Measurements from ENCODE around the gene FAM83C.
A peak's percentile ranks its signal among the peaks of the same experiment; 100 is the strongest.
"Not testable (repeated sequence)": the region's sequence is repeated elsewhere in the genome, so short reads cannot be mapped to it uniquely, and the experiment has no call there.

FAM83C gene

DNA sequence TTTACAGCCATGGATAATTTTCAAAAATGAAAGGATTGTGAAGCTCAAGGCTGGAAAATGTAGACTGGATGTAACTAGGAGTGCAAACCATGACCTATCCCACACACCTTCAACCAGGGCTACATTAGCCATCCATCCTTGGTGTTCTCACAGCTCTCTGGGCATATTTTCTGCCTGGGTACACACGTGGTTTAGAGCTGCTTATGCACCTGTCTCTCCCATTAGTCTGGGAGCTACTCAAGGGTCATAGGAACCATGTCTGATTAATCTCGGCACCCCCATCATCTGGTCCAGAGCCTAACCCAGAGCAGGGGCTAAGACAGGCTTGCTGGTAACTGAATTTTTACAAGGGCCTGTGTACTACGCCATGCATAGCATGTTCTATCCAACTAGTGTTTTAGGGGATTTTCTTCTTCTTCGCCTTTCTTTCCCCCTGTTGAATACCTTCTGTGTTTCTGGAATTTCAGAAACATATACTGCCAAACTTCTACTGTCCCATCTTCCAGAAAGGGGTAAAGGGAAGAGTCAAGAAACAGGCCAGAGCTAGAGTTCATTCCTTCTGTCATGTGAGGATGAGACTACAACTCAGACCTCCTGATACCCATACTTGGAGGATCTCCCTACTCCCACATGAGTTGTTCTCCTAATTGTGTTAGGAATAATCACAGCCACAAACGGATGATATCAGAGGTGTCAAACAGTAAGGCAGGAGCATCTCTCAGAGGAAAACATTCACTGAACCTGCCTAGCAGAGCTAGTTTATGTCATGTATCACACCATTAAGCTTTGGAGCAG lies 25.4 kb upstream of the FAM83C start:
- no peak for DNase-seq

DNA sequence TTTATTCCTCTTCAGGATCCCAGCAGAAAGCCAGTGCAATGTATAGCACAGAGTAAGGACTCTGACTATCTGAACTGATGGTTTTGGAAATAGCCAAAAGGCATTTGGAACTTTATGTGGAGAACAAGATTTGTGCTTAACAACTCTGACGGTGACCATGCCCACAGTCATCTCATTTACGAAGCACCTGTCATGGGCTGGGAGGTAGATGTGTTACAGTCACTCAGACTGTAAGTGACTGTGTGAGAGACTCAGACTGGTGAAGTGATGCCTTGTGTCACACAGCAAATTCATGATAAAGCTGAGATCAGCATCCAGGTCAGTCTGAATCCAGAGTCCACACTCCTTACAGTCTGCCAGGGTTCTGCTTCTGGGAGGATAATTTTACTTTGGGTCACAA lies 23.9 kb upstream of the FAM83C start:
- DNase-seq = no peak

DNA sequence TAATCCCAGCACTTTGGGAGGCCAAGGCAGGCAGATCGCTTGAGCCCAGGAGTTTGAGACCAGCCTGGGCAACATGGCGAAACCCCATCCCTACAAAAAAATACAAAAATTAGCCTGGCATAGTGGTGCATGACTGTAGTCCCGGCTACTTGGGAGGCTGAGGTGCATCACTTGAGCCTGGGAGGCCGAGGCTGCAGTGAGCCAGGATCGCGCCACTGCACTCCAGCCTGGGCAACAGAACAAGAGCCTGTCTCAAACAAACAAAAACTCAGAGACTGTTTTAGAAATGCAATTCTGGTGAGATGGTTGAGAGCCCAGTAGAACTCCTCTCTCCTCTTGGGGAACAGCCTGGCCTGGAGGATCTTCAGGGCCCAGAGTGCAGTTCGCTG lies 23.4 kb upstream of the FAM83C start:
- not testable (repeated sequence) for DNase-seq

DNA sequence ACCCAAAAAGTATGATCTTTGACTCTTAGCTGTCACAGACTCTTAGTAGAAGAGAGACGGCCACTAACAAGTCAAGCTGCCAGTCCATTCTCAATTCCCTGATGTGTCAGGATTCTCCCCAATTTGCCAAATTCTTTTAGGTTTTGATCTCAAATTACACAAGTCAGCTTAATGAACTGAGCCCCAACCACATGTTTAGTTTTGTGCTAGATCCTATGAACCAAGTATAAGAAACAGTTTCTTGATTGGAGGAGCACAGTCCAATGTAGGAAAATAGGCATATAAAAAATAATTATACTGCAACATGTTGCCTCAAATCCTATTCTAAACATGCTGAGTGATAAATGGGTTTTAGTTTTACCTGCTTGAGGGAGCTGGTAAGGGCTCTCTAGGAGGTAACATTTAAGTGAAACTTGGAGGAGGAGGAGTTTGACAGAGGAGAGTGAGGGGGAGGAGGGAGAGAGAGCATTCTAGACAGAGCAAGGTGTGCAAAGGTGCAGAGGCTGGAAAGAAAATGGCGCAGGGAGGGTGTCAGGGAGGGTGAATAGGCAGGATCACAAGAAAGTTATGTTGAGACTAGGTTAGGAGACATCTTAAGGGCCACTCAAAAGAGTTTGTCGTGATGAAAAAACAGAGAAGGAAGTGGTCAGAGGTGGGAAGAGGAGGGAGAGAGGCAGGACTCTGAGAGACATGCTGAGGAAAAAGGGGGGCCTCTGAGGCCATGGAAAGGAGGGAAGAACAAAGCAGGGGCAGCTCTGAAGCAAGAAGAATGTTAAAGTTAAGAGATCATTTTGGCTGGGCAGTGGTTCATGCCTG lies 22.8 kb upstream of the FAM83C start:
- no peak for DNase-seq

DNA sequence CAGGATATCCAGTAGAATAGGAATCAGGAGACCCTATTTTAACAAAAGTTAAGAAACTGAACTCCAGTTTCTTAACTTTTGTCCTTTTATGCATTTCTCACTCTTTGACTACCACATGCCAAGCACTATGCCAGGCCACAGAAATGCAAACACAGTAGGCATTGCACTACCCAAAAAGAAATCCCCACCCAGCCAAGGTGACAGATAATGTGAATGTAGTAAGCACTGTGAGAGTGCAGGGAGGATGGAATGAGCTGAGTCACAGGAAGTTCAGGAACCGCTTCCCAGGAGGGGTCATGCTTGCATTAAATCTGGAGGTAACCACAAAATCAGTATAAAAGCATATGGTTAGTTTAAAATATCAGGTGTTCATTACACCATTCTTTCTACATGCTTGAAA lies 20.1 kb upstream of the FAM83C start:
- peak; percentile 97 for DNase-seq

DNA sequence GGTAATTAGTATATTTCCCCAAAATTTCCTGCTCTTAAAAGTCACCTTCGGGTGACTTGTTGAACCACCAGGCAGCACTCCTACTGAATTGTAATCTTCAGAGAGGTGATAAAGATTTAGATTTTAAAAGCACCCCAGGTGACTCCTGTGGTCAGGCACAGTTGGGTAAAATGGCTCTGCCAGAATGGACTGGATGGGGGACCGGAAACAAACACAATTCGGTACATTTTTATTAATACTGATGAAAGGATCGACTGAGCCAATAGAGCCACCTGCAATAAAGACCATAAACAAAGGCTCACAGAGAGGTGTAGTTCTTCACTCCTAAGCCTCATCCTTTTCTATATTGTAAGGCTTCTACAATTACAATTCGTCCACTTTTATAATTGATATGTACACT lies 19.6 kb upstream of the FAM83C start:
- no peak for DNase-seq

DNA sequence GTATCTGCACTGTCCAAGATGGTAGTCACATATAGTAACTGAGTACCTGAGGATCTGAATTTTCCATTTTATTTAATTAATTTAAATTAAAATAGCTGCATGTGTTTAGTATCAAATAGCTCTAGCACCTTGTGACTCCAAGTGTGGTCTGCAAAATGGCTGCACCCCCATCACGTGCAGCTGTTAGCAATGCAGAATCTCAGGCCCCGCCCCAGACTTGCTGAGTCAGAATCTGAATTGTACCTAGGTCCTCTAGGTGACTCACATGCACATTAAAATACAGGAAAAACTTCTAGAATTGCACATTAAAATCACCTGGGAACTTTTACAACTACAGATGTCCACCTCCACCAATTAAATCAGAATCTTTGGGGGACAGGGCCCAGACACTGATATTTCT lies 19.2 kb upstream of the FAM83C start:
- DNase-seq = peak; percentile 88

DNA sequence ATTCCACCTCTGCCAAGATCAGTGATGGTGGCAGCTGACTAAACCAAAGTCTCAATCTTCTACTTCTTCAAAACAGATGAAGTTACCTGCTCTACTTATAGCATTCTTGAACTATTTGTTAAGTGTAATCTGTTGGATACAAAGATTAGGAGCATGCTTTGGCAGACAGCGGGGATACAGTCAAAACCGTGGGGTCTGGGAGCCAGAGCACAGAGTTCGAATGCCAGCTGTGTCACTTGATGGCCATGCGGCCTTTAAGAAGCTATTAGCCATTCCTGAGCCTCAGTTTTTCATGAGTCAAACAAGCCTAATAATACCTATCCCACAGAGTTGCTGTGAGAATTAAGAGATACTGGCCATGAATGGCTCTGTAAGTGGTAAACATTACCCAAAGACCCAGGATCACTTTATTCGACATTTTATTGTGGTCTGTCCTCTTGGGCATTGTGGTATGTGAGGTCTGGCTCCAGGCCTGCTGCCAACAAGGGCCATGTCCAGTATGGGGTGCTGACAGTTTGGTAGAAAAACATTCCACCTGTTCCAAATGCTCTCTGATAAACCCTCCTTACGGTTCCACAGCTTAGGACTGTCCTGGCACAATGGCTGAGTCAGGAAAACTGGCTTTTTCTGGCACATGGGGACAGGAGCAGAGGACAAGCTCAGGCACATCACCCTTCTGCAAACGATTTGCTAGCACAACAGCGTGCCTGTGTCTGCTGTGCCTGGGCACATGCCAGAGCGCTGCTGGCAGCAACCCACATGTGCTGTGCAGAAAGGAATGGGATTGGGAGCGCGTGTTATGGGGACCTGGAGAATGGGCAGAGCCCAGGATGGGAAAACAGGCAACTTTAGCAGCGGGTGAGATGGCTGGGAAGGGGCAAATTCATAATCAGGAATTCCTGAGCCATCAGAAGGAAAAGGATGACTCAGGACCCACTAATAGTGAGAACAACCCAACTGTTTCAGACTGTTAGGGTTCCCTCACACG lies 15.7 kb upstream of the FAM83C start:
- DNase-seq = peak; percentile 96

DNA sequence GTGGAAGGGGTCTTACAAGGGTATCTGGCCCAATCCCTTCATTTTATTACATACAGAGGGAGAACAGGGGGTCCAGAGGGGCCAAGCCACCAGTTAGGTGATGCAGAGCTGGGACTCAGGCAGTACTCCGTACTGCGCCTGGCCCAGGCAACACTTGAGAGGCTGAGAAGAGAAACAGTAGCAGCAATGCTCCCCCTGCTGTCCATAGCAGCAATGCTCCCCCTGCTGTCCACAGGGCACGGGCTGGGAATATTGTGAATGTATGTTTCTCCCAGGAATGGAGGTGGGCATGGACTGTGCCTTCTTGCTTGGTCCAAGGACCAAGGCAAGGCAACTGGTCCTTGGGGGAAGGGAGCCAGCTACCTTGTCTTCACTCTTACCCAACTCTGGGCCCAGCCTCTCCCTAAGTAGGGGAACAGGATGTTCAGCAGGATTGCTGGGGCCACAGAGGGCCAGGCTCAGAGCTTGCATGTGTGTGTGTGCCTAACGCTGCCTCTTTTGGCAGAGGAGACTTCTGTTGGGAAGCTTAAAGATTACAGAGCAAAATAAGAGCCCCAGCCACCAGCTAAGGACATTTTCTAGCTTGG lies 14.8 kb upstream of the FAM83C start:
- DNase-seq = peak; percentile 86

DNA sequence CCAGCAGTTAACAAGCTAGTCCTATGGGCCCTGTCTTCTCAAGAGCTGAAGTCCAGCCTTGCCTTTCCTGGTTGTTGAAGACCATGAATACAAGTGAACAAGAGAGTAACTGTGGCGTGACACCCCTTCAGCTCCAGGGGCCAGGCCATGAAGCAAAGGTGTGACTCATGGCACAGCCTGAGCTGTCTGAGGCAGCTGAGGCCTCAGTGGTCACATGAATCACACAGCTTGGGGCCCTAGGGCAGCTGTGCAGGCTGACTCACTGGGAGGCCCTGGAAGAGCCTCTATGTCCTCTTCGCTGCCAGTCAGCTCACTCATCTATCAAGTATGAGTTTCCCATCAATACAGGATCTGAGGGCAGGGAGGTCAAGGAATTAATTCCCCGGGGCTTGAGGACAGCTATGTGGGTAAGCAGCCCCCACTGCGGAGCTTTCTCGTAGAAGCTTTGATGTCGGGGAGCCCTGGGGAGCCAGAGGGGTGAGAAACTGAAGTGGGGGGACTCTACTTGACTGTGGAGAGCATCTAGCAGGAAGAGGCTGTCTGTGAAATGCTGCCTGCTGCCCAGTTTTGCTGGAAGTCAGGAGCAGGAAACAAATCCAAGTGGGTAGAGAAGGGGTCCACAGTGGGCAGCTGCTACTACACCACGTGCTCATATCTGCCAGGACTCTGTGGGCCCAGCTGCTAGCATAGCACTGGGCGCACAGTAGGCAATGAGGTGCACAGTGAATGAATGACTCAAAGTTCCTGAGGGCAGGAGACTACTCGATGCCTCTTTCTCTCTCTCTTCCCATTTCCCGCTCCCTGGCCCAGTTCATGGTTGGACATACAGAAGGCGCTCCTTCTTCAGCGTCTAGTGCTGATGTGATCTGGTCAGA lies 13.7 kb upstream of the FAM83C start:
- peak; percentile 100 for DNase-seq

DNA sequence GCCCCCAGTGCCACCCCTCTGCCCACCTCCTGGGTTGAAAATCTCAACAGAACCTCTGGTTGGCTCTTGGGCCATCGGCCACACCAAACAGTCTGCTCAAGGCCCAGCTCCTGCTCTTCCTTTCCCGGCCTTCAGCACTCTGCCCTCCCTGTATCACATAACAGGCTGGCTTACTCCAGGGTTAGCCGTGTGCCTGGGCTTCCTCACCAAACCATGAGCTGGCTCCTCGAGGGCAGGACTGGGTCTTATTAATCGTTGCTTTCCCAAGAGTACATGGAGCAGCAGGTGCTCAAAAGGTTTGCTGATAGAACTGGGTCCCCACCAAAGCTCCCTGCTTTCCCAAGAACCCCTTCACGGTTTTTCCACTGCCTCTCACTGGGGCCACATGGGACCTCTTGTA lies 12.7 kb upstream of the FAM83C start:
- DNase-seq = no peak

DNA sequence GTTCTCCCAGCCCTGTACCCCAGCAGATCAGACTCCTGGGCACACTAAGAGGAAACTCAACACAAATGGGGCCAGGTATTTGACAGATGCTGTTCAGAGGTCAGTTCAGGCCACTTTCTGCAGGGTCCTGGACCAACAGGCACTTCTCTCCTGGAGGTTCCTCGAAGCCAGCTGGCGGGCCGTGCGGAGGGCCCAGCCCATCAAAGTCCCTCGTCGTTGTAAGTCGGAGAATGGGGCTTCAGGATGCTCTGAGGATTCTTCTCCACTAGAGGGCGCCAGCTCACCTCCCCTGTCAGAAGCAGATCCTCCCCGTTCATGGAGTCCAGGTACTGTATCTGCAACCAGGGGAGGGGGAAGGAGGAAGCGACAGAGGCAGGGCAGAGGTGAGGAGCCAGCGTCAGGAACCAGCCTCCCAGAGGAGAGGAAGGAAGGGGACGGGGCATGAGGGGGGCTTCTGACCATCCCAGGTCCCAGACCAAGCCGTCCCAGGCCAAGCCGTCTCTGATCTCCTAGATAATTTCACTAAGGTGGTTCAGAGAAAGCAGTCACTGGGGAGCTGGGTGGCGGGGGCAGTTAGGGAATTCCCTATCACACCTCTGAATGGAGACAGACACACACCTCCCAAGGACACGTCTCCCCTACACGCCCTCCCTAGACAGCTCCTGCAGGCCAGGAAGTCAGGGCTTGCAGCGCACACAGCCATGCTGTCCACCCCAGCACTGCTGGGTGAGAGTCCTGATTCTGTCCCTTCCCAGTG lies 11.7 kb upstream of the FAM83C start:
- DNase-seq = peak; percentile 86

DNA sequence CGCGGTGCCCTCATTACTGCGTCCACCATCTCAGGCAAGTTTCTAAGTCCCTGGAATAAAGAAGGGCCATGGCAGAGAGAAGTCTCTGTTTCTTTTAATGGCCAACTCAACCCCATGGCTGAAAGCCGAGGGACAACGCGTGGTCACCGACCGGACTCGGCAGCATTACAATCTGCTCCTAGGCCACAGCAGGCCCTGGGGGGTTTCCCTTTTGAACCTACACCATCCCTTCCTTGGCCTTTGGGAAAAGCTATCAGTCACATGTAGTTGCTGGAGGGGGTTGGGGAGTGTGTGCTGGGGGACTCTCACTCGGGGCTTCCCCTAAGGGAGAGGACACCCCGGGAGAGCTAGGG lies 11.1 kb upstream of the FAM83C start:
- DNase-seq = no peak

DNA sequence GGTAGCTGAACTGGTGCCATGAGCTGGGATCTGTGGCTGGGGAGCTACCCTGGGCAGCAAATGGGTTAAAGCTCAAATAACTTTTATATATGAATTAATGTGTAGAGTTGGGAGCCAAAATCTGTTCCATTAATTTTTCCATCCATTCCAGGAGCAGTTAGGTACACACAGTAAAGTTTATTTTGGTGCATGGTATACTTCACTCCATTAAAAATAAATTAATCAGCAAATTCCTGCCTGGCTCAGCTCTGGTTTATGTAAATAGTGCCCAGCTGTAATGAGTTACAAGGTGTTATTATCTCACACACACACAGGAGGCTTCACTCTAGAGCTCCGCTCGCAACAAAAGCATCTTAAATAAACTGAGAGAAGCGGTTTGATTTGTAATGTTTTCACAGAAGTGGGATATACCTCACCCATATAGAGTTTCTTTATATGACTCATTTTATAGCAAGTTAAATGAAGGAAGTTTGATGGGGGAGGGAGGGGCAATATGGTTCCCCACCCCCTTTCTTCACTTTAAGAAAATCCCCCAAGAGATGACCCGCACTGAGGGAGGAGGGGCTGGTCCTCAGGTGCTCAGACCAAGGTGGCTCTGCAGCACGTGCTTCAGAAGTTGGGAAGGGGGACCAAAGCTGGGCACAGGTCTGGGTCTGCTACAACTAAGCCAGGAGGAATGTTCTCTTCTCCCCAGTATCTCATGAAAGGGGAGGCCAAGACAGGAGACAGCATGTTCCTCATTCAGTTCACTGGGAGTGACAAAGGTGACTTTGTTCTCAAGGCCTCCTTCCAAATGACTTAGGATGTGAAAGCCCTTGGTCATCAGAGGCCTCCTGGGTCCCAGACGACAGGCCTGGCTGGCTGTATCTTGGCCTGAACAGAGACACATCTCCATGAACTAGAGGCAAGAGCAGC lies 10.5 kb upstream of the FAM83C start:
- DNase-seq = no peak

DNA sequence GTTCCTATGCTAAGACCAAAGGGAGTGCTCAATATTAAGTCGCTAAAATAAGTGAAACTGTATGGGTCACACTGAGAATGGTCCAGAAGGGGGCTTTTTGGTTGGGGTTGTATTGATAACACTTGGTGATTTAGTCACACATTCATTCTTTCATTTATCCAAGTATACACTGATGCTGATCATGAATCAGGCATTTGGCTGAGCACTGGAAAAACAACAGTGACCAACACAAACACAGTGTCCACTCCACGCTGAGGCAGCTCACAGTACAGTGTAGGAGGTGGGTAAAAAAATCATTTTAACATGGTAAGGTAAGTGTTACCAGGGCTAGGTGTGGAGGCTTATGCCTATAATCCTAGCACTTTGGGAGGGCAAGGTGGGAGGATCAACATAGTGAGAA lies 9.2 kb upstream of the FAM83C start:
- DNase-seq = no peak

DNA sequence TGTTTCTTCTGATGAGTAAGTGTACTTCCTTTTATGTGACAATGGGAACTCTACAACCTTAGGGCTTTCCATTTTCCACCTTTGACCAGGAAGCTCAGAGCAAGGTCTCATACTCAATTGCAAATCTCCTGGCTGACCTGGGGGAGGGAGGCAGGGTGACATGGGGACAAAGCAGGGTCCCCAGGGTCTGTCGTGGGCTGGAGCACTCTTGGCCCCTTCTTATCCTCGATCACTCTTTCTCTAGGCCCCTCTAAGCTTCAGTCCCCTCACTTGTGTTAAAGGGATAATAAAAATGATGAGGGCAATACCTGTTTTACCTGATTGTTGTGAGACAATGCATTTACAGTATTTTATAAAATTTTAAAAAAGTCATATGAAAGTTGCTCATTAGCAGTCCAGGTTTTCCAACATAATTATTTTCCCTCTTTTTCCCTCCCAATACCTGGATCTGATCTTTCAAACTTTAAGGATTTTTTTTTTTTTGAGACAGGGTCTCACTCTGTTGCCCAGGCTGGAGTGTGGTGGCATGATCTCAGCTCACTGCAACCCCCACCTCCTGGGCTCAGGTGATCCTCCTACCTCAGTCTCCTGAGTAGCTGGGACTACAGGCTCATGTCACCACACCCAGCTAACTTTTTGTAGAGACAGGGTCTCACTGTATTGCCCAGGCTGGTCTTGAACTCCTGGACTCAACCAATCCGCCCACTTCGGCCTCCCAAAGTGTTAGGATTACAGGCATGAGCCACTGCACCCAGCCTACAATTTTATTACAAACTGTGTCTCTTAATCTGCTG lies 8.4 kb upstream of the FAM83C start:
- DNase-seq = no peak

DNA sequence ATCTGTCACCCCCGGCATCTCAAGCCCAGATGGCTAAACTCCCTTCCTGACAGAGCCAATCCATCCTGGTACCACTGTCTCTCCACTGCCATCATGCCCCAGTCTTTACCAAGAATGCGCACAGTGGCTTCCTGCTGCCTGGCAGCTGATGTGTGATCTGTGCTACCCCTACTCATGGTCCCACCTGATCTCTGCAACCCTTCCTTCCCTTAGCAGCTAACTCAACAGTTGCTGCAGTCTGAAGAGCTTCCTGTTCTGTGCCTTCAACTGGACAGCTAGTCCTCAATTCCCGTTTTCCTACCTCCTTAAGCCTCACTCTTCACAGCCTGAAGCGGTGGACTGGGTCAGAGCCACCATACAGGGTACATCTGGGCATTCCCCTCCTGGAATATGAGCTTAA lies 7.6 kb upstream of the FAM83C start:
- no peak for DNase-seq

DNA sequence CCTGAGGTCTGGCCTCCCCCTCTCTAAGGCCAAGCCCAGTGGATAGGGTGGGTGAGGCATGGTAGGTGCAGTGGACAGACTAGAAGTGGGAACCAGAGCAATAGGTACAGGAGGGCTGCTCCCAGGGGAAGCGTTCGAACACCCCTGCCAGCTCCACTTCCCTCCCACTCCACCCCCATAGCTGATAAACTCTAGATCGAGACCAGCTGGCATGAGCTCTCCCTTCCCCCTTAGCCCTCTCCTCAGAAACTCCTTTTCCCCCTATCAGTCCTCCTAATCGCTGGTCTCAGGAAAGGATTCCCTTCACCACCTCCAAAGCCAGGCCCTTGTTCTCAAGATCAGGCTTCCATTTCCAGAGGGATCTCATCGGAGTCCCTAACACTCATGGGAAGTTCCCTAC lies 6.0 kb upstream of the FAM83C start:
- DNase-seq = no peak

DNA sequence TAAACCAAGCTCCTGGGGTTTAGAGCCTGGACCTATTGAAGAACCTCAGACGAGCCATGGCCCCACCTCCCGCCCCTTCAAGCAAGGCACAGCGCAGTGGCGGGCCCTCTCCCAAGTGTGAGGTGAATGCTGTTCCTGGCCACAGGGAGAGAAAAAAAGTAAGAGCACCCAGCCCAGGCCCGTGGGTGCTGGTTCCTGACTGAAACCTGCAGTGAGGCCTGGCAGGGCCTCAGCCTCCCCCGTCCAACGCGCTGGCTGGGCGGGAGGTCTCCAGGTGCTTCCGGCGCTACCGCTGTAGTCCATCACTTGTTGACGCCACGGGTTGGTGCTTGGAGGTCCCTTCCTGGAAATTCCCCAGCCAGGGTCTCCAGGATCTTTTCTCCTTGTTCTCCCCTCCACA lies 5.5 kb upstream of the FAM83C start:
- DNase-seq = no peak
